GM19043 (cell line): ENCODE measurements around the gene ANGPTL4.
"Not testable (repeated sequence)": the region's sequence is repeated elsewhere in the genome, so short reads cannot be mapped to it uniquely, and the experiment has no call there.

Experiments used
- ATAC-seq: cut with Tn5 transposase; IDR thresholded peaks from one replicate; pipeline ENCODE4 v1.9.1; 2021; ENCODE audit warnings: low read depth; ENCODE audit not compliant: unreplicated experiment

The ANGPTL4 gene

GRCh38 chr19:8358948-8359347 is 5.0 kb upstream of the ANGPTL4 start:
- ATAC-seq: no peak

DNA sequence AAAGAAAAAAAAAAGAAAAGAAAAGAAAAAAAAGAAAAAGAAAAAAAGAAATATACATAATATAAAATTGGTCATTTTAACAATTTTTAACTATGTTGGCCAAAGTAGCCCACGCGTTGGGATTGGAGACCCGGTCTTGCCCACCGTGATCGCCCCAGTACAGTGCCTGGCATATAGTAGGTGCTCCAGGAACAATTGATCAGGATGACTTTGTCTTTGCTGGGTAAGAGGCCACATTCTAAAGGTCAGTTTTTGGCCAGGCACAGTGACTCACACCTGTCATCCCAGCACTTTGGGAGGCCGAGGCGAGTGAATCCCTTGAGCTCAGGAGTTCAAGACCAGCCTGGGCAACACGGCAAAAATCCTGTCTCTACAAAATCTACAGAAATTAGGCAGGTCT is 3.8 kb upstream of the ANGPTL4 start:
- ATAC-seq: no peak

- ATAC-seq: no peak
Measured at GRCh38 chr19:8361921-8362793, 1.8 kb upstream of the ANGPTL4 start.

DNA sequence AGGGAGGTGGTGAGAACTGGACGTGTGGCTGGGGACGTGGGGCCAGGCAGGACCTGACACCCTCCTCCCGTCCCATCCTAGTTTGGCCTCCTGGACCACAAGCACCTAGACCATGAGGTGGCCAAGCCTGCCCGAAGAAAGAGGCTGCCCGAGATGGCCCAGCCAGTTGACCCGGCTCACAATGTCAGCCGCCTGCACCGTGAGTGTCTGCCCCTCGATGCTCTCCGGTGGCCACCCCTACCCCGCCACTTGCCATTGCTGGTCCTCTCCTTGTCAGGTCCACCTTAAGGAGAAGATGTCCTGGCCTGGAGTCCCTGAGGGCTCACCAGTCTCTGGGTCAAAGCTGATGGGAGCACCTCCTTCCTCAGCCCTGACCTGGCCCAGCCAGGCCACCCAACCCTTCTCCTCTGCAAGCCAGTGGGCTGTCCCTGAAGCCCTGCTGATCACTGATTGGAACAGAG is 2.2 kb downstream of the ANGPTL4 start:
- no peak for ATAC-seq

DNA sequence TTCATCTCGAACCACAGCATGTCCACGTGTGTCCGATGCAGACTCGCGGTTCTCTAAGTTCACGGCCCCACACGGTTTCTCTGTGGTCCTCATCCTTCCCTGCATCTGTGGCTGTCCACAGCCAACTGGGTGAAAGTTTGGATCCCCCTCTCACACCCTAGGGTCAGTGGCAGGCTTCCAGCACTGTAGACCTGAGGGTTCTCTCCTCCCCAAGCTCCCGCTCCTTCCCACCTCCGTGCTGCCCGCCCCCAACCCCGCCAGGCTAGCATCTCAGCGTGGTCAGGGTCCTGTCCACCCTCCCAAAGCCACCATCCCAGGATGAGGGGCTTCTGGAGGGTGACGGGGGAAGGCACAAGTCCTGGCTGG is 3.0 kb downstream of the ANGPTL4 start:
- ATAC-seq: no peak

DNA sequence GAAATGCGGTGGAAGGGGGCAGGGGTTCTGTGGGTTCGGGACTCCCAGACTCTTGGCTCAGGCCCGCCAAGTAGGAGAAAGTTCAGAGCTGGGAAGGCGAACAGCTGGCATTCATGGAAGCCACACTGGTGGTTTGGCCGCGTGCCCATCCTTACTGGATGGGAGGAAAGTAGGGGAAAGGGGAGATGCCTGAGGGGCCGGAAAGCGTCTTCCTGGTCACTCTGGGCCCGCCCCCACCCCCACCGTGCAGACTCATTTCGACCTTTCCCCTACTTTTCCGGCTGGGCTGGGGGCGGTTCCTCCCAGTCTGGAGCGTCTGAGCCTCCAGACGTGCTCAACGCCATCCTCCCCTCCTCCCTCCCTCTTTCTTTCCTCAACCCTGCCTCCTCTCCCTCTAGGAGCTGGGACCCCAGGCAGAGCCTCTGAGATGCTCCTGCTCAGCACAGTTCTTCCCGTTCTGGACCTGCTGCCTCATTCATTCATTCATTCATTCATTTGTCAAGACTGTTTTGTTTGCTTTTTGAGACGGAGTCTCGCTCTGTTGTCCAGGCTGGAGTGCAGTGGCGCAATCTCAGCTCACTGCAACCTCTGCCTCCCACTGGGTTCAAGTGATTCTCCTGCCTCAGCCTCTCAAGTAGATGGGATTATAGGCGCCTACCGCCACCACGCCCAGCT is 3.5 kb downstream of the ANGPTL4 start:
- ATAC-seq: no peak

DNA sequence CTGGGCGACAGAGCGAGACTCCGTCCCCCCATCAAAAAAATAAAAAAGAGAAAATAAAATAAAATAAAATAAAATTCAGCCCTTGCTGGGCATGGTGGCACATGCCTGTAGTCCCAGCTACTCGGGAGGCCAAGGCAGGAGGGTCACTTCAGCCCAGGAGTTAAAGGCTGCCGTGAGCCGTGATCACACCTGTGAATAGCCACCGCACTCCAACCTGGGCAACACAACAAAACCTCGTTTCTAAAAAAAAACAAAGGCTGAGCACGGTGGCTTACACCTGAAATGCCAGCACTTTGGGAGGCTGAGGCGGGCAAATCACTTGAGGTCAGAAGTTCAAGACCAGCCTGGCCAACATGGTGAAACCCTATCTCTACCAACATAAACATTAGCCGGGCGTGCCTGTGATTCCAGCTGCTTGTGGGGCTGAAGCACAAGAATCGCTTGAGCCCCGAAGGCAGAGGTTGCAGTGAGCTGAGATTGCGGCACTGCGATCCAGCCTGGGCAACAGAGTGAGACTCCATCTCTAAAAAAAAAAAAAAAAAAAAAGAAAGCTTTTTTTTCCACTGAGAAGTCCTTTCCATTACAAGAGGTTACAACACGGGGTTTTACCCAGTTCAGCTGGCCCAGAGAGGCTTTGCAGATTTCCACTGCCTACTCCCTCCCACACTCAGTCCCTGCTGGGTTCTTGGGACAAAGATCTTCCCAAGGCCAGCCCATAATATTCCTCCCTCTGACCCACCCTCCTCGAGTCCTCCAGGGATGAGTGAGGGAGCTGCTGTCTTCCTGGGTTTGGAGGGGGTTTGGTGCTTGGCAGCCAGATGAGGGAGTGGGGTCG is 6.4 kb downstream of the ANGPTL4 start:
- no peak for ATAC-seq

- ATAC-seq: no peak
Measured at GRCh38 chr19:8371011-8371804, 7.3 kb downstream of the ANGPTL4 start.

DNA sequence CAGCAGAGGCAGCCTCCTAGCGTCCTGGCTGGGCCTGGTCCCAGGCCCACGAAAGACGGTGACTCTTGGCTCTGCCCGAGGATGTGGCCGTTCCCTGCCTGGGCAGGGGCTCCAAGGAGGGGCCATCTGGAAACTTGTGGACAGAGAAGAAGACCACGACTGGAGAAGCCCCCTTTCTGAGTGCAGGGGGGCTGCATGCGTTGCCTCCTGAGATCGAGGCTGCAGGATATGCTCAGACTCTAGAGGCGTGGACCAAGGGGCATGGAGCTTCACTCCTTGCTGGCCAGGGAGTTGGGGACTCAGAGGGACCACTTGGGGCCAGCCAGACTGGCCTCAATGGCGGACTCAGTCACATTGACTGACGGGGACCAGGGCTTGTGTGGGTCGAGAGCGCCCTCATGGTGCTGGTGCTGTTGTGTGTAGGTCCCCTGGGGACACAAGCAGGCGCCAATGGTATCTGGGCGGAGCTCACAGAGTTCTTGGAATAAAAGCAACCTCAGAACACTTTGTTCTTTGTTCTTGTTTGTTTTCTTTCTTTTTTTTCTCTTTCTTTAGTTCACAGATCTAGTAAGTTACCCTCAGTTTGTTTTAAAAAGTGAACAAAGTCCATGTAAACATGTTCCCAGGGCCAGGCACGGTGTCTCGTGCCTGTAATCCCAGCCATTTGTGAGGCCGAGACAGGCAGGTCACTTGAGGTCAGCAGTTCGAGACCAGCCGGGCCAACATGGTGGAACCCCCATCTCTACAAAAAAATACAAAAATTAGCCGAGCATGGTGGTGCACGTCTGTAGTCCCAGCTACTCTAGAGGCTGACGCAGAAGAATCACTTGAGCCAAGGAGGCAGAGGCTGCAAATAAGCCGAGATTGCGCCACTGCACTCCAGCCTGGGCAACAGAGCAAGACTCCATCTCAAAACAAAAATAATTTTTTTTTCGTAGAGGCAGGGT is 10.2 kb downstream of the ANGPTL4 start:
- no peak for ATAC-seq

DNA sequence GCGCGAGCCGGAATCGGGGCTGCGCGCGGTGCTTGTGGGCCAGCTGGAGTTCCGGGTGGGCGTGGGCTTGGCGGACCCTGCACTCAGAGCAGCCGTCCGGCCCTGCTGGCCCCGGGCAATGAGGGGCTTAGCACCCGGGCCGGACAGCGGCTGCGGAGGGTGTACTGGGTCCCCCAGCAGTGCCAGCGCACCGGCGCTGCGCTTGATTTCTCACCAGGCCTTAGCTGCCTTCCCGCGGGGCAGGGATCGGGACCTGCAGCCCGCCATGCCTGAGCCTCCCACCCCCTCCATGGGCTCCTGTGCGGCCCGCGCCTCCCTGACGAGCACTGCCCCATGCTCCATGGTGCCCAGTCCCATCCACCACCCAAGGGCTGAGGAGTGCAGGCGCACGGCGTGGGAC is 11.8 kb downstream of the ANGPTL4 start:
- not testable (repeated sequence) for ATAC-seq

DNA sequence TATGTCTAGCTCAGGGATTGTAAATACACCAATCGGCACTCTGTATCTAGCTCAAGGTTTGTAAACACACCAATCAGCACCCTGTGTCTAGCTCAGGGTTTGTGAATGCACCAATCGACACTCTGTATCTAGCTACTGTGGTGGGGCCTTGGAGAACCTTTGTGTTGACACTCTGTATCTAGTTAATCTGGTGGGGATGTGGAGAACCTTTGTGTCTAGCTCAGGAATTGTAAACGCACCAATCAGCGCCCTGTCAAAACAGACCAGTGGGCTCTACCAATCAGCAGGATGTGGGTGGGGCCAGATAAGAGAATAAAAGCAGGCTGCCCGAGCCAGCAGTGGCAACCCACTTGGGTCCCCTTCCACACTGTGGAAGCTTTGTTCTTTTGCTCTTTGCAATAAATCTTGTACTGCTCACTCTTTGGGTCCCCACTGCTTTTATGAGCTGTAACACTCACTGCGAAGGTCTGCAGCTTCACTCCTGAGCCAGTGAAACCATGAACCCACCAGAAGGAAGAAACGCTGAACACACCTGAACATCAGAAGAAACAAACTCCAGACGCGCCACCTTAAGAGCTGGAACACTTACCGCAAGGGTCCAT is 12.5 kb downstream of the ANGPTL4 start:
- ATAC-seq: not testable (repeated sequence)

GRCh38 chr19:8377598-8377997 is 13.6 kb downstream of the ANGPTL4 start:
- ATAC-seq: no peak

GRCh38 chr19:8379156-8379891 is 15.4 kb downstream of the ANGPTL4 start:
- ATAC-seq: not testable (repeated sequence)

DNA sequence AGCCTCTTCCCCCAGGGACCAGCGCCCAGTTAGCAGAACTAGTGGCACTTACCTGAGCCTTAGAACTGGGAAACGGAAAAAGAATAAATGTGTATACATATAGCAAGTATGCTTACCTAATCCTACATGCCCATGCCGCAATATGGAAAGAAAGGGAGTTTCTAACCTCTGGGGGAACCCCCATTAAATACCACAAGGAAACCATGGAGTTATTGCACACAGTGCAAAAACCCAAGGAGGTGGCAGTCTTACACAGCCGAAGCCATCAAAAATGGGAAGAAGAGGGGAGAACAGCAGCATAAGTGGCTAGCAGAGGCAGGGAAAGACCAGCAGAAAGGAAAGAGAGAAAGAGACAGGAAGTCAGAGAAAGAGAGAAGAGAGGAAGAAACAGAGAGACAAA is 20.6 kb downstream of the ANGPTL4 start:
- not testable (repeated sequence) for ATAC-seq

- ATAC-seq: not testable (repeated sequence)
Measured at GRCh38 chr19:8385103-8385502, 21.1 kb downstream of the ANGPTL4 start.

DNA sequence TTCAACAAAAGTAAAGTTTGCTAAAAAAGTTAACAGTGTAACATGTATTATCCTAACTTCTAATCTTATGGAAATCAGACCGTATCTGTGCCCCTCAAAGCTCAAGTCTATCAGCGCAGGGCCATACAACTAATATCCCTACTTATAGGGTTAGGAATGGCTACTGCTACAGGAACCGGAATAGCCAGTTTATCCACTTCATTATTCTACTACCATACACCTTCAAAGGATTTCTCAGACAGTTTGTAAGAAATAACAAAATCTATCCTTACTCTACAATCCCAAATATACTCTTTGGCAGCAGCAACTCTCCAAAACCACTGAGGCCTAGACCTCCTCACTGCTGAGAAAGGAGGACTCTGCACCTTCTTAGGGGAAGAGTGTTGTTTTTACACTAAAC is 21.6 kb downstream of the ANGPTL4 start:
- ATAC-seq: not testable (repeated sequence)

- not testable (repeated sequence) for ATAC-seq
Measured at GRCh38 chr19:8386419-8386818, 22.5 kb downstream of the ANGPTL4 start.

GRCh38 chr19:8386990-8387389 is 23.0 kb downstream of the ANGPTL4 start:
- no peak for ATAC-seq
